Thyroid gland (tissue), 4 donors: ENCODE measurements around the gene FBXL7.

Source experiments
- POLR2A ChIP-seq, 2 donors: fragments of 450-650 bp; IDR thresholded peaks; one replicate each; pipeline ENCODE4 v1.6.1; 2017; ENCODE audit warnings: antibody characterized with exemption in 2 of 2, mild to moderate bottlenecking in 2 of 2, moderate library complexity in 1 of 2
- TF ChIP-seq, protein P1 (sequence below), 6 experiments: fragments of 200-600 bp in 3 of 6; fragments of 450-650 bp in 3 of 6; sonication (generic) in 3 of 6; IDR thresholded peaks; one replicate each; pipeline ENCODE4 v1.5.1; 2016 to 2019; ENCODE audit warnings: antibody characterized with exemption in 6 of 6, mild to moderate bottlenecking in 2 of 6, inconsistent platforms in 1 of 6, moderate library complexity in 1 of 6

DNA sequence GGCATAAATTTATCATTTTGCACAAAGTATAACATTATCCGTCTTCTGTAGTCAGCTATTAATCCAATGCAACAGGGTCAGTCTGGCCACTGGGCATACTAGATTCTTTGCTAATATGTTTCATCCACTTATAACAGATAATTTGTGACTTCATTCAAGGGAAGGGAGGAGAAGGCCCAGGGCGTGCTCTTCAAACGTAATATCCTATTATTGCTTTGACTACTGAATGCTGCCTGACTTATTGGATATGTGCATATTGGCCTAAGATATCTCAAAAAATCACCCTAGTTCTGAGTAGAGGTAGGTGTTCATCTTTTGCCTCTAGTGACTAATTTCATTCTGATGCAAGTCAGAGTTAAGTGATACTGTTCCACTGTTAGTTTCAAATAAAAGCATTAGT is 6.9 kb downstream of the FBXL7 start:
- TF ChIP-seq, protein P1, sequence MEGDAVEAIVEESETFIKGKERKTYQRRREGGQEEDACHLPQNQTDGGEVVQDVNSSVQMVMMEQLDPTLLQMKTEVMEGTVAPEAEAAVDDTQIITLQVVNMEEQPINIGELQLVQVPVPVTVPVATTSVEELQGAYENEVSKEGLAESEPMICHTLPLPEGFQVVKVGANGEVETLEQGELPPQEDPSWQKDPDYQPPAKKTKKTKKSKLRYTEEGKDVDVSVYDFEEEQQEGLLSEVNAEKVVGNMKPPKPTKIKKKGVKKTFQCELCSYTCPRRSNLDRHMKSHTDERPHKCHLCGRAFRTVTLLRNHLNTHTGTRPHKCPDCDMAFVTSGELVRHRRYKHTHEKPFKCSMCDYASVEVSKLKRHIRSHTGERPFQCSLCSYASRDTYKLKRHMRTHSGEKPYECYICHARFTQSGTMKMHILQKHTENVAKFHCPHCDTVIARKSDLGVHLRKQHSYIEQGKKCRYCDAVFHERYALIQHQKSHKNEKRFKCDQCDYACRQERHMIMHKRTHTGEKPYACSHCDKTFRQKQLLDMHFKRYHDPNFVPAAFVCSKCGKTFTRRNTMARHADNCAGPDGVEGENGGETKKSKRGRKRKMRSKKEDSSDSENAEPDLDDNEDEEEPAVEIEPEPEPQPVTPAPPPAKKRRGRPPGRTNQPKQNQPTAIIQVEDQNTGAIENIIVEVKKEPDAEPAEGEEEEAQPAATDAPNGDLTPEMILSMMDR (IDR thresholded peaks at IDR 0.05), result no peak
- TF ChIP-seq POLR2A (IDR thresholded peaks at IDR 0.05), result no peak
